Immature natural killer cell (primary cell): ENCODE data around the gene BATF3. TPM values are rescaled to one million over a fixed set of nuclear protein-coding genes. Genes with fewer than 3 reads are reported as not detected.
"Not testable (repeated sequence)": the region's sequence is repeated elsewhere in the genome, so short reads cannot be mapped to it uniquely, and the experiment has no call there.

ENCODE experiments used
- DNase-seq, 3 donors: peaks; one replicate each; pipeline ENCODE4 v3.0.0; 2022; ENCODE audit warnings: mixed read lengths in 1 of 3
- H3K27ac Mint-ChIP-seq, 6 donors: one replicate each; pipeline ENCODE4 v1.8.0; 2020; ENCODE audit warnings: mixed read lengths in 6 of 6, mild to moderate bottlenecking in 5 of 6, inconsistent platforms in 4 of 6, moderate library complexity in 3 of 6
- H3K27me3 Mint-ChIP-seq, 3 donors: one replicate each; pipeline ENCODE4 v1.8.0; 2020 to 2021; ENCODE audit warnings: low read depth in 3 of 3, mild to moderate bottlenecking in 3 of 3, mixed read lengths in 3 of 3, moderate library complexity in 3 of 3, inconsistent platforms in 1 of 3
- H3K36me3 Mint-ChIP-seq, 3 donors: one replicate each; pipeline ENCODE4 v1.8.0; 2020; ENCODE audit warnings: mixed read lengths in 3 of 3, inconsistent platforms in 2 of 3, mild to moderate bottlenecking in 2 of 3
- H3K4me1 Mint-ChIP-seq, 2 donors: one replicate each; pipeline ENCODE4 v1.8.0; 2020; ENCODE audit warnings: inconsistent platforms in 2 of 2, mild to moderate bottlenecking in 2 of 2, mixed read lengths in 2 of 2, moderate library complexity in 1 of 2
- H3K4me3 Mint-ChIP-seq, 5 donors: one replicate each; pipeline ENCODE4 v1.8.0; 2020; ENCODE audit warnings: mild to moderate bottlenecking in 5 of 5, mixed read lengths in 5 of 5, inconsistent platforms in 3 of 5, moderate library complexity in 3 of 5
- H3K9me3 Mint-ChIP-seq, 6 donors: one replicate each; pipeline ENCODE4 v1.8.0; 2020; ENCODE audit warnings: mild to moderate bottlenecking in 6 of 6, mixed read lengths in 6 of 6, inconsistent platforms in 4 of 6, moderate library complexity in 3 of 6
- polyA plus RNA-seq, 3 donors: library from polyadenylated mRNA; unstranded; fragments of 300-500 nt; fragmentation: Illumina TruSeq; gene quantifications; one replicate each; pipeline ENCODE4 v1.2.3, GENCODE V29; 2021

Gene BATF3
- polyA plus RNA-seq, result 1 to 10 TPM; 4.4 to 7.4 (median 7.2) TPM

- peaks cover 11 to 37% (median 27%) of the 10 kb centered on the region in 3 donors for H3K27me3 Mint-ChIP-seq
- peak within 1 kb of the TSS in 5 of 6 donors; percentile 22 to 78 (median 44) for H3K27ac Mint-ChIP-seq
- H3K9me3 Mint-ChIP-seq, result no peaks in the 10 kb centered on the region
- peak in 2 of 3 donors; percentile 17 to 18 for DNase-seq
- peaks cover 0 to 10% (median 4%) of the 10 kb centered on the region in 3 donors for H3K36me3 Mint-ChIP-seq
- H3K4me1 Mint-ChIP-seq, result peaks cover 24 to 41% of the 10 kb centered on the region in 2 donors
- peak within 1 kb of the TSS; percentile 80 to 91 (median 87) for H3K4me3 Mint-ChIP-seq
Measured at GRCh38 chr1:212699625-212700222, at the start of gene BATF3. TSS of gene BATF3 (minus strand) at chr1:212699840. CDS start at chr1:212699762, 78 bp downstream.

GRCh38 chr1:212746546-212746945, 46.9 kb upstream of the BATF3 start:
- DNase-seq, result no peak
- Mint-ChIP-seq H3K27ac (no peak overlapping the region), H3K4me3 (no peak overlapping the region)

GRCh38 chr1:212745303-212745702, 45.7 kb upstream of the BATF3 start:
- Mint-ChIP-seq H3K4me3 (no peak overlapping the region), H3K9me3 (peaks cover 0 to 3% (median 0%) of the 10 kb centered on the region in 6 donors), H3K27ac (no peak overlapping the region), H3K36me3 (peaks cover 12 to 16% (median 13%) of the 10 kb centered on the region in 3 donors), H3K27me3 (peaks cover 0 to 2% (median 0%) of the 10 kb centered on the region in 3 donors), H3K4me1 (peaks cover 2 to 21% of the 10 kb centered on the region in 2 donors)
- no peak for DNase-seq

More at GRCh38 chr1:212746546-212746945, 46.9 kb upstream of the BATF3 start:
- Mint-ChIP-seq H3K27me3 (peaks cover 0 to 2% (median 0%) of the 10 kb centered on the region in 3 donors), H3K36me3 (peaks cover 7 to 11% (median 9%) of the 10 kb centered on the region in 3 donors), H3K4me1 (peaks cover 0 to 17% of the 10 kb centered on the region in 2 donors), H3K9me3 (peaks cover 0 to 2% (median 0%) of the 10 kb centered on the region in 6 donors)

- Mint-ChIP-seq H3K36me3 (peaks cover 12 to 16% (median 13%) of the 10 kb centered on the region in 3 donors), H3K4me3 (no peak overlapping the region), H3K4me1 (peaks cover 3 to 13% of the 10 kb centered on the region in 2 donors), H3K9me3 (peaks cover 0 to 3% (median 0%) of the 10 kb centered on the region in 6 donors), H3K27ac (no peak overlapping the region), H3K27me3 (no peaks in the 10 kb centered on the region)
- DNase-seq, result no peak
Measured at GRCh38 chr1:212743901-212744475, 44.3 kb upstream of the BATF3 start.

GRCh38 chr1:212738330-212738729, 38.7 kb upstream of the BATF3 start:
- Mint-ChIP-seq H3K4me3 (peak overlapping the region in 2 of 5 donors; percentile 19 to 30), H3K9me3 (peaks cover 0 to 3% (median 0%) of the 10 kb centered on the region in 6 donors), H3K27me3 (no peaks in the 10 kb centered on the region), H3K27ac (peak overlapping the region in 3 of 6 donors; percentile 0 to 74 (median 33)), H3K4me1 (peaks cover 10 to 31% of the 10 kb centered on the region in 2 donors), H3K36me3 (peaks cover 12 to 15% (median 12%) of the 10 kb centered on the region in 3 donors)
- no peak for DNase-seq

GRCh38 chr1:212737559-212737958, 37.9 kb upstream of the BATF3 start:
- Mint-ChIP-seq H3K4me3 (no peak overlapping the region), H3K36me3 (peaks cover 12 to 15% (median 14%) of the 10 kb centered on the region in 3 donors), H3K27ac (no peak overlapping the region), H3K9me3 (peaks cover 0 to 3% (median 0%) of the 10 kb centered on the region in 6 donors), H3K27me3 (no peaks in the 10 kb centered on the region), H3K4me1 (peaks cover 10 to 31% of the 10 kb centered on the region in 2 donors)
- DNase-seq, result no peak

GRCh38 chr1:212733109-212733508, 33.5 kb upstream of the BATF3 start:
- no peak overlapping the region for H3K27ac Mint-ChIP-seq
- no peak overlapping the region for H3K4me3 Mint-ChIP-seq
- no peak for DNase-seq

GRCh38 chr1:212731630-212732029, 32.0 kb upstream of the BATF3 start:
- no peak for DNase-seq
- Mint-ChIP-seq H3K27ac (no peak overlapping the region), H3K27me3 (peaks cover 0 to 2% (median 2%) of the 10 kb centered on the region in 3 donors), H3K9me3 (no peaks in the 10 kb centered on the region), H3K36me3 (peaks cover 5 to 7% (median 7%) of the 10 kb centered on the region in 3 donors), H3K4me1 (peaks cover 15 to 22% of the 10 kb centered on the region in 2 donors), H3K4me3 (no peak overlapping the region)

More at GRCh38 chr1:212733109-212733508, 33.5 kb upstream of the BATF3 start:
- H3K9me3 Mint-ChIP-seq, result no peaks in the 10 kb centered on the region
- peaks cover 5 to 16% of the 10 kb centered on the region in 2 donors for H3K4me1 Mint-ChIP-seq
- H3K36me3 Mint-ChIP-seq, result peaks cover 5 to 7% (median 7%) of the 10 kb centered on the region in 3 donors
- H3K27me3 Mint-ChIP-seq, result no peaks in the 10 kb centered on the region

- no peak for DNase-seq
- peak overlapping the region in 1 of 5 donors; percentile 6 for H3K4me3 Mint-ChIP-seq
- no peaks in the 10 kb centered on the region for H3K9me3 Mint-ChIP-seq
- H3K4me1 Mint-ChIP-seq, result peaks cover 18 to 34% of the 10 kb centered on the region in 2 donors
- peaks cover 2% of the 10 kb centered on the region in 3 donors for H3K27me3 Mint-ChIP-seq
- peaks cover 0 to 8% (median 4%) of the 10 kb centered on the region in 3 donors for H3K36me3 Mint-ChIP-seq
- peak overlapping the region in 5 of 6 donors; percentile 28 to 70 (median 31) for H3K27ac Mint-ChIP-seq
Measured at GRCh38 chr1:212728606-212729005, 29.0 kb upstream of the BATF3 start.

GRCh38 chr1:212727386-212728181, 27.9 kb upstream of the BATF3 start:
- H3K4me1 Mint-ChIP-seq, result peaks cover 18 to 34% of the 10 kb centered on the region in 2 donors

GRCh38 chr1:212724679-212725078, 25.0 kb upstream of the BATF3 start:
- not testable (repeated sequence) for H3K4me3 Mint-ChIP-seq, H3K27ac Mint-ChIP-seq, H3K36me3 Mint-ChIP-seq, DNase-seq, H3K9me3 Mint-ChIP-seq, H3K27me3 Mint-ChIP-seq
- H3K4me1 Mint-ChIP-seq, result peaks cover 18 to 34% of the 10 kb centered on the region in 2 donors

More at GRCh38 chr1:212727386-212728181, 27.9 kb upstream of the BATF3 start:
- Mint-ChIP-seq H3K36me3 (peaks cover 3 to 8% (median 7%) of the 10 kb centered on the region in 3 donors), H3K4me3 (peak overlapping the region; percentile 18 to 65 (median 29)), H3K9me3 (no peaks in the 10 kb centered on the region), H3K27me3 (peaks cover 2% of the 10 kb centered on the region in 3 donors), H3K27ac (peak overlapping the region; percentile 21 to 86 (median 77))
- peak; percentile 60 to 65 (median 64) for DNase-seq

GRCh38 chr1:212722270-212722957, 22.8 kb upstream of the BATF3 start:
- no peak overlapping the region for H3K27ac Mint-ChIP-seq
- no peak overlapping the region for H3K4me3 Mint-ChIP-seq
- peaks cover 3 to 8% (median 5%) of the 10 kb centered on the region in 3 donors for H3K36me3 Mint-ChIP-seq
- H3K9me3 Mint-ChIP-seq, result no peaks in the 10 kb centered on the region
- peaks cover 8 to 20% of the 10 kb centered on the region in 2 donors for H3K4me1 Mint-ChIP-seq
- H3K27me3 Mint-ChIP-seq, result peaks cover 2 to 11% (median 8%) of the 10 kb centered on the region in 3 donors
- no peak for DNase-seq
